Natural killer cell (primary cell): Measurements from ENCODE around the gene DLG1. TPM values are rescaled to one million over a fixed set of nuclear protein-coding genes. Genes with fewer than 3 reads are reported as not detected.

Source experiments
- ATAC-seq, 3 donors: fragments of 150-1000 bp in 2 of 3; fragments of 200-7000 bp in 1 of 3; cut with Tn5 transposase; 1 replicate in 1 of 3; 2 replicates in 2 of 3; pipeline ENCODE4 v1.10.0; 2021; ENCODE audit warnings: mild to moderate bottlenecking in 2 of 3, moderate library complexity in 2 of 3
- DNase-seq, 2 donors: peaks; one replicate each; pipeline versions ENCODE4 v3.0.0 to v3.0.0-alpha.2; 2013 to 2021; ENCODE audit warnings: mixed read lengths in 1 of 2
- H3K27ac ChIP-seq: one replicate; pipeline ENCODE4 v1.5.1; 2013; ENCODE audit warnings: mild to moderate bottlenecking, low read length
- H3K27me3 ChIP-seq: one replicate; pipeline ENCODE4 v1.6.1; 2013; ENCODE audit warnings: low read length; ENCODE audit not compliant: control insufficient read depth, insufficient read depth
- H3K36me3 ChIP-seq: one replicate; pipeline ENCODE4 v1.6.1; 2013; ENCODE audit warnings: low read length; ENCODE audit not compliant: control insufficient read depth, insufficient read depth
- H3K4me1 ChIP-seq: one replicate; pipeline ENCODE4 v1.6.1; 2013; ENCODE audit warnings: low read length; ENCODE audit not compliant: control insufficient read depth, insufficient read depth
- H3K4me3 ChIP-seq: one replicate; pipeline ENCODE4 v1.5.1; 2013; ENCODE audit warnings: low read length
- H3K9me3 ChIP-seq: one replicate; pipeline ENCODE4 v1.6.1; 2013; ENCODE audit warnings: low read length; ENCODE audit not compliant: control insufficient read depth, insufficient read depth
- H3K27ac Mint-ChIP-seq, 2 donors: one replicate each; pipeline ENCODE4 v1.8.0; 2022; ENCODE audit warnings: mild to moderate bottlenecking in 2 of 2, mixed read lengths in 2 of 2, moderate library complexity in 1 of 2
- H3K27me3 Mint-ChIP-seq, 2 donors: one replicate each; pipeline ENCODE4 v1.8.0; 2022; ENCODE audit warnings: low read depth in 2 of 2, mixed read lengths in 2 of 2
- H3K36me3 Mint-ChIP-seq: one replicate; pipeline ENCODE4 v1.8.0; 2022; ENCODE audit warnings: mixed read lengths
- H3K4me1 Mint-ChIP-seq, 2 donors: one replicate each; pipeline ENCODE4 v1.8.0; 2022; ENCODE audit warnings: mixed read lengths in 2 of 2
- H3K4me3 Mint-ChIP-seq: one replicate; pipeline ENCODE4 v1.8.0; 2022; ENCODE audit warnings: mild to moderate bottlenecking, moderate library complexity, mixed read lengths
- H3K9me3 Mint-ChIP-seq, 2 donors: one replicate each; pipeline ENCODE4 v1.8.0; 2022; ENCODE audit warnings: mixed read lengths in 2 of 2
- CTCF ChIP-seq: fragments of 200-600 bp; IDR thresholded peaks from one replicate; pipeline ENCODE4 v1.8.0; 2022; ENCODE audit warnings: antibody characterized with exemption
- WGBS: methylation state at CpG from one replicate; pipeline ENCODE4 v1.1.7; 2013; ENCODE audit warnings: missing lambda C conversion rate; ENCODE audit not compliant: insufficient coverage; 5-methylcytosine and 5-hydroxymethylcytosine counted together
- intact Hi-C: fragments of 100-400 bp; cut with micrococcal nuclease; formaldehyde crosslinking; loops from one replicate; pipeline ENCODE4 v1.14.2; 2022
- total RNA-seq, 4 donors: library from RNA; stranded (reverse); fragments of 120-200 nt in 1 of 4; gene quantifications; one replicate each; pipeline versions ENCODE4 v1.2.3 to v1.2.4, GENCODE V29; 2013 to 2022

The DLG1 gene
- total RNA-seq, 3 donors from 2014 or later (not counting 1 experiment from before 2014, with no cell fraction given): 82.0 to 91.8 (median 89.0) TPM

GRCh38 chr3:197028728-197029510, 269.5 kb downstream of the DLG1 start:
- no peak for TF ChIP-seq CTCF
- H3K4me3 Mint-ChIP-seq: peak overlapping the region; percentile 74
- no peaks in the 10 kb centered on the region for H3K36me3 Mint-ChIP-seq
- H3K4me1 Mint-ChIP-seq: peaks cover 5 to 30% of the 10 kb centered on the region in 2 donors
- peaks cover 0 to 2% of the 10 kb centered on the region in 2 donors for H3K27me3 Mint-ChIP-seq
- intact Hi-C loops: loop anchor here (5.0 kb wide), 1 partner anchor 192 kb away; no protein-coding TSS in a partner anchor
- Histone ChIP-seq H3K4me3 (peak overlapping the region; percentile 32), H3K27me3 (no peaks in the 10 kb centered on the region), H3K36me3 (no peaks in the 10 kb centered on the region), H3K4me1 (peaks cover 31% of the 10 kb centered on the region), H3K9me3 (no peaks in the 10 kb centered on the region), H3K27ac (no peak overlapping the region)
- 3% methylated on average over 67 of the region's 67 CpGs for WGBS
- H3K27ac Mint-ChIP-seq: peak overlapping the region in 1 of 2 donors; percentile 63
- peak in 2 of 3 donors; percentile 18 to 27 for ATAC-seq
- H3K9me3 Mint-ChIP-seq: peaks cover 0 to 2% of the 10 kb centered on the region in 2 donors
- DNase-seq: peak in 1 of 2 donors; percentile 37

- Mint-ChIP-seq H3K4me1 (peaks cover 13 to 38% of the 10 kb centered on the region in 2 donors), H3K4me3 (peak overlapping the region; percentile 74), H3K9me3 (peaks cover 0 to under 1% of the 10 kb centered on the region in 2 donors), H3K27ac (peak overlapping the region in 1 of 2 donors; percentile 63), H3K27me3 (peaks cover 0 to 4% of the 10 kb centered on the region in 2 donors), H3K36me3 (no peaks in the 10 kb centered on the region)
- WGBS: 86% methylated on average over 22 of the region's 22 CpGs
- H3K27ac ChIP-seq: no peak overlapping the region
- no peaks in the 10 kb centered on the region for H3K9me3 ChIP-seq
- intact Hi-C loops: loop anchor here (5.0 kb wide), 1 partner anchor 191 kb away; no protein-coding TSS in a partner anchor
- no peaks in the 10 kb centered on the region for H3K27me3 ChIP-seq
- H3K36me3 ChIP-seq: no peaks in the 10 kb centered on the region
- H3K4me1 ChIP-seq: peaks cover 39% of the 10 kb centered on the region
- no peak for ATAC-seq
- no peak overlapping the region for H3K4me3 ChIP-seq
- no peak for TF ChIP-seq CTCF
- no peak for DNase-seq
Observed at GRCh38 chr3:197027896-197028727, 270.3 kb downstream of the DLG1 start.

- Mint-ChIP-seq H3K27me3 (peaks cover 0 to 4% of the 10 kb centered on the region in 2 donors), H3K4me1 (peaks cover 14 to 42% of the 10 kb centered on the region in 2 donors), H3K9me3 (no peaks in the 10 kb centered on the region), H3K4me3 (peak overlapping the region; percentile 31), H3K27ac (no peak overlapping the region), H3K36me3 (no peaks in the 10 kb centered on the region)
- H3K9me3 ChIP-seq: no peaks in the 10 kb centered on the region
- no peaks in the 10 kb centered on the region for H3K27me3 ChIP-seq
- intact Hi-C loops: loop anchor here (5.0 kb wide), 1 partner anchor 190 kb away; no protein-coding TSS in a partner anchor
- H3K4me1 ChIP-seq: peaks cover 47% of the 10 kb centered on the region
- 97% methylated on average over 29 of the region's 29 CpGs for WGBS
- ATAC-seq: no peak
- DNase-seq: no peak
- H3K4me3 ChIP-seq: no peak overlapping the region
- H3K27ac ChIP-seq: no peak overlapping the region
- H3K36me3 ChIP-seq: no peaks in the 10 kb centered on the region
- TF ChIP-seq CTCF: no peak
Observed at GRCh38 chr3:197027151-197027895, 271.1 kb downstream of the DLG1 start.
